H54 (cell line): ENCODE data around the gene INCA1.
A peak's percentile ranks its signal among the peaks of the same experiment; 100 is the strongest.

Experiments used
- DNase-seq: peaks from one replicate; pipeline ENCODE4 v3.0.0; 2011; ENCODE audit warnings: low spot score, mixed read lengths; ENCODE audit not compliant: insufficient read length
- FAIRE-seq: peaks from 3 replicates; lab custom pipeline; 2011; peaks lifted over from hg19 to GRCh38; lab: Jason Lieb, UNC
- POLR2A ChIP-seq: IDR thresholded peaks from 2 replicates; pipeline ENCODE4 v1.6.1; 2011; ENCODE audit warnings: low read depth, mild to moderate bottlenecking, low read length

INCA1 gene

GRCh38 chr17:4945944-4946280 lies 51.4 kb downstream of the INCA1 start:
- TF ChIP-seq POLR2A = no peak
- DNase-seq = no peak
- FAIRE-seq = no peak

- FAIRE-seq (peak; percentile 89), DNase-seq (peak; percentile 92)
- peak; percentile 37; the same call in 1 of the 2 replicates for TF ChIP-seq POLR2A
Measured at GRCh38 chr17:4945176-4945943, 52.0 kb downstream of the INCA1 start.

GRCh38 chr17:4944554-4945175 lies 52.7 kb downstream of the INCA1 start:
- no peak for DNase-seq
- no peak for TF ChIP-seq POLR2A
- FAIRE-seq = no peak

- TF ChIP-seq POLR2A = no peak
- DNase-seq (no peak), FAIRE-seq (no peak)
Measured at GRCh38 chr17:4944163-4944553, 53.2 kb downstream of the INCA1 start.

- TF ChIP-seq POLR2A = no peak
- no peak for DNase-seq
Measured at GRCh38 chr17:4942760-4943508, 54.4 kb downstream of the INCA1 start.

GRCh38 chr17:4941319-4941610 lies 56.1 kb downstream of the INCA1 start:
- DNase-seq (no peak), FAIRE-seq (no peak)
- TF ChIP-seq POLR2A = no peak

More at GRCh38 chr17:4942760-4943508, 54.4 kb downstream of the INCA1 start:
- no peak for FAIRE-seq

GRCh38 chr17:4940555-4941318 lies 56.6 kb downstream of the INCA1 start:
- DNase-seq (peak; percentile 77), FAIRE-seq (no peak)
- TF ChIP-seq POLR2A = peak; percentile 26; the same call in 1 of the 2 replicates

- peak; percentile 79 for TF ChIP-seq POLR2A
- peak; percentile 73 for FAIRE-seq
- DNase-seq = peak; percentile 98
Measured at GRCh38 chr17:4939796-4940554, 57.3 kb downstream of the INCA1 start, which contains the start of the genes RNF167 and SLC25A11. Gene RNF167, plus strand, starts transcription at chr17:4940268. Its CDS starts 642 bp downstream, at chr17:4940910. Gene SLC25A11, minus strand, starts transcription at chr17:4940046. Its CDS starts 136 bp downstream, at chr17:4939910.

GRCh38 chr17:4939546-4939795 lies 57.9 kb downstream of the INCA1 start:
- FAIRE-seq (no peak), DNase-seq (no peak)
- no peak for TF ChIP-seq POLR2A

- DNase-seq (no peak), FAIRE-seq (no peak)
- no peak for TF ChIP-seq POLR2A
Measured at GRCh38 chr17:4938688-4939545, 58.4 kb downstream of the INCA1 start.
